HG02884 (cell line): ENCODE data around the gene MYO18B.
"Not testable (repeated sequence)": the region's sequence is repeated elsewhere in the genome, so short reads cannot be mapped to it uniquely, and the experiment has no call there.

Source experiments
- ATAC-seq: cut with Tn5 transposase; IDR thresholded peaks from one replicate; pipeline ENCODE4 v1.9.1; 2021; ENCODE audit warnings: mild to moderate bottlenecking, moderate library complexity; ENCODE audit not compliant: unreplicated experiment

MYO18B gene

GRCh38 chr22:25969286-25969685 lies 227.3 kb downstream of the MYO18B start:
- no peak for ATAC-seq

GRCh38 chr22:25969901-25970300 lies 227.9 kb downstream of the MYO18B start:
- ATAC-seq = no peak

GRCh38 chr22:25970374-25970911 lies 228.5 kb downstream of the MYO18B start:
- no peak for ATAC-seq

- no peak for ATAC-seq
Measured at GRCh38 chr22:25970999-25971811, 229.2 kb downstream of the MYO18B start.

GRCh38 chr22:25972397-25972796 lies 230.4 kb downstream of the MYO18B start:
- no peak for ATAC-seq

- no peak for ATAC-seq
Measured at GRCh38 chr22:25976356-25976755, 234.4 kb downstream of the MYO18B start.

- no peak for ATAC-seq
Measured at GRCh38 chr22:25979968-25980367, 238.0 kb downstream of the MYO18B start.

- ATAC-seq = not testable (repeated sequence)
Measured at GRCh38 chr22:25984911-25985310, 242.9 kb downstream of the MYO18B start.

- no peak for ATAC-seq
Measured at GRCh38 chr22:25987948-25988347, 246.0 kb downstream of the MYO18B start.

GRCh38 chr22:25990940-25991339 lies 249.0 kb downstream of the MYO18B start:
- no peak for ATAC-seq

GRCh38 chr22:25992331-25992730 lies 250.3 kb downstream of the MYO18B start:
- no peak for ATAC-seq

GRCh38 chr22:25996669-25997068 lies 254.7 kb downstream of the MYO18B start:
- no peak for ATAC-seq

- ATAC-seq = no peak
Measured at GRCh38 chr22:25997886-25998775, 256.1 kb downstream of the MYO18B start.

- no peak for ATAC-seq
Measured at GRCh38 chr22:26002456-26002855, 260.5 kb downstream of the MYO18B start.

- no peak for ATAC-seq
Measured at GRCh38 chr22:26004477-26004876, 262.5 kb downstream of the MYO18B start.

GRCh38 chr22:26008587-26008986 lies 266.6 kb downstream of the MYO18B start:
- no peak for ATAC-seq

- ATAC-seq = no peak
Measured at GRCh38 chr22:26016916-26017315, 274.9 kb downstream of the MYO18B start.

GRCh38 chr22:26017932-26018331 lies 275.9 kb downstream of the MYO18B start:
- no peak for ATAC-seq

GRCh38 chr22:26019596-26019995 lies 277.6 kb downstream of the MYO18B start:
- no peak for ATAC-seq

- no peak for ATAC-seq
Measured at GRCh38 chr22:26021516-26021915, 279.5 kb downstream of the MYO18B start.

- ATAC-seq = no peak
Measured at GRCh38 chr22:26023104-26023775, 281.3 kb downstream of the MYO18B start.
